Right cardiac atrium (tissue), 5 donors: ENCODE data around the gene CPPED1. TPM values are rescaled to one million over a fixed set of nuclear protein-coding genes. Genes with fewer than 3 reads are reported as not detected.
A peak's percentile ranks its signal among the peaks of the same experiment; 100 is the strongest.

Source experiments
- ATAC-seq, 2 donors: fragments of 200-7000 bp; cut with Tn5 transposase; one replicate each; pipeline versions ENCODE4 v1.8.0 to v1.9.1; 2020; ENCODE audit warnings: moderate library complexity in 2 of 2, mild to moderate bottlenecking in 1 of 2
- DNase-seq, 3 donors: peaks; one replicate each; pipeline ENCODE4 v3.0.0-alpha.2; 2020
- H3K27ac ChIP-seq: one replicate; pipeline ENCODE4 v1.5.1; 2013; ENCODE audit warnings: mild to moderate bottlenecking, low read length, control low read depth, moderate library complexity
- H3K27me3 ChIP-seq: one replicate; pipeline ENCODE4 v1.6.1; 2013; ENCODE audit not compliant: control insufficient read depth, insufficient read depth
- H3K4me1 ChIP-seq: one replicate; pipeline ENCODE4 v1.6.1; 2013; ENCODE audit warnings: low read length; ENCODE audit not compliant: control insufficient read depth, insufficient read depth
- H3K4me3 ChIP-seq: one replicate; pipeline ENCODE4 v1.5.1; 2013; ENCODE audit warnings: low read length, control low read depth
- H3K9me3 ChIP-seq: one replicate; pipeline ENCODE4 v1.6.1; 2013; ENCODE audit warnings: low read length; ENCODE audit not compliant: control insufficient read depth
- WGBS: extraction: QIAGEN DNeasy Blood & Tissue Kit; methylation state at CpG from one replicate; pipeline ENCODE4 v1.1.7; 2013; 5-methylcytosine and 5-hydroxymethylcytosine counted together
- intact Hi-C, 4 donors: fragments of 100-400 bp; cut with DNase I; formaldehyde crosslinking; loops; one replicate each; pipeline versions ENCODE4 v1.11.0 to v1.14.0; 2022 to 2023
- polyA plus RNA-seq: library from polyadenylated mRNA; stranded (reverse); fragments of 200-250 nt; gene quantifications from one replicate; pipeline ENCODE4 v1.2.3, GENCODE V29; 2013
- total RNA-seq, 4 donors: library from RNA; stranded (reverse); fragmentation: NEBNext Ultra II Directional; extraction: Animal tissue kit (Norgen Biotek cat#: 25700); gene quantifications; one replicate each; pipeline ENCODE4 v1.2.1, GENCODE V29; 2021
- donor health status: healthy with polysubstance abuse.
- donor health status: DM: no; HTN: yes; CAD: no.
- donor health status: DM: no; HTN: no; CAD: no.
- donor health status: DM: no; HTN: yes; CAD: no; lungs with severe emphysema.
- donor health status: DM: yes; HTN: yes; CAD: no.

Gene CPPED1
- total and polyA plus RNA-seq, 5 donors, result 6.5 to 13.0 (median 11.7) TPM

DNA sequence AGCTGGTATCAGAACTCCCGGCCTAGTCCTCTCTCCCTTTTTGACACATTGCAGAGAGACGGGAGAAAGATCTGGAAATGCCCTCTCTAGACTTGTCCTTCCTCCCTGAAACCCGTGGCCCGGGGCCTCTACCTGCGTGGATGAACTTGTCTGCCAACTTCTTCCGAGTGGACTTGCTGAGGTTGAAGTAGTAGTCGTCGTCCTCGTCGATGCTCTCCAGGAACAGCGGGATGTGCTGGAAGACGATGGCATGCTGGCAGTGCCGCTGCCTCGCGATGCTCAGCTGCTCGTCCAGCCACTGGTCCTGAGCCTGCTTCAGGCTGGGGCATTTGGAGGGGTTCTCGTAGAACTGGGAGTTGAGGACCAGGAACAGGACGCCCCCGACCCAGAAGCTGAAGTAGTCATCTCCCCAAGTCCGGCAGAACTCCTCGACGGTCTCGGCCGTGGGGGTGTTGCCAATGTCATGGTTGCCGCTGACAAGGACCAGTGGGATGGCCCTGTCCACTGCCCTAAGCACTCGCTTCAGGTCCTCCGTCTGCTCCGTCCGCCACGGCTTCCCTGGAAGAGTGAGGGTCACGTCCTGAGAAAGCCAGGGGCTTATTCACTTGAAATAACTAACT lies 99.1 kb downstream of the CPPED1 start:
- Histone ChIP-seq H3K27me3 (no peaks in the 10 kb centered on the region), H3K27ac (no peak overlapping the region), H3K4me1 (no peaks in the 10 kb centered on the region), H3K4me3 (no peak overlapping the region), H3K9me3 (no peaks in the 10 kb centered on the region)
- intact Hi-C loops, result no loop called here
- ATAC-seq (no peak), DNase-seq (no peak)
- WGBS, result 95% methylated on average over 31 of the region's 31 CpGs

DNA sequence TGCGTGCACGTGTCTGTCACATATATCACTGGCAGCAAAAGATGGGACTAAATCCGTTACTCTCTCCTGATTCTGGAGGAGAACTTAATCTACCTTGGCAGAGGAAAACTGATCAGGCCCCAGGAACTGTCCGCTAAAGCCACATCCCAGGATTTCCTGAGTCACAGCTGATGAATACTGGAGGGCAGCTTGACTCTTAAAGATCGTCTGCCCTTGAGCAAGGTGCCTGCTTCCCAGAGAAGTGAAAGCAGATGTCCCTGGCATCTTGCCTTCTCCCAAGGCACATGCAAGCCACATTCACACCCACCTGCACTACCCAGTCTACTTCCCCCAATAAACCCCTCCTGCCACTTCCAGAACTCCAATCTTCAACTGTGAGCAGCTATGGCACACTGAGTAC lies 99.8 kb downstream of the CPPED1 start:
- H3K4me3 ChIP-seq, result no peak overlapping the region
- DNase-seq, result no peak
- no peaks in the 10 kb centered on the region for H3K4me1 ChIP-seq
- WGBS, result 78% methylated on average over 5 of the region's 5 CpGs
- ATAC-seq, result no peak
- intact Hi-C loops, result no loop called here
- H3K27ac ChIP-seq, result no peak overlapping the region
- no peaks in the 10 kb centered on the region for H3K9me3 ChIP-seq
- H3K27me3 ChIP-seq, result no peaks in the 10 kb centered on the region

GRCh38 chr16:12700161-12700560 lies 103.5 kb downstream of the CPPED1 start:
- H3K9me3 ChIP-seq, result no peaks in the 10 kb centered on the region
- WGBS, result 93% methylated on average over 3 of the region's 3 CpGs
- no peaks in the 10 kb centered on the region for H3K4me1 ChIP-seq
- intact Hi-C loops, result no loop called here
- H3K4me3 ChIP-seq, result no peak overlapping the region
- ATAC-seq (no peak), DNase-seq (no peak)
- no peaks in the 10 kb centered on the region for H3K27me3 ChIP-seq
- H3K27ac ChIP-seq, result no peak overlapping the region

DNA sequence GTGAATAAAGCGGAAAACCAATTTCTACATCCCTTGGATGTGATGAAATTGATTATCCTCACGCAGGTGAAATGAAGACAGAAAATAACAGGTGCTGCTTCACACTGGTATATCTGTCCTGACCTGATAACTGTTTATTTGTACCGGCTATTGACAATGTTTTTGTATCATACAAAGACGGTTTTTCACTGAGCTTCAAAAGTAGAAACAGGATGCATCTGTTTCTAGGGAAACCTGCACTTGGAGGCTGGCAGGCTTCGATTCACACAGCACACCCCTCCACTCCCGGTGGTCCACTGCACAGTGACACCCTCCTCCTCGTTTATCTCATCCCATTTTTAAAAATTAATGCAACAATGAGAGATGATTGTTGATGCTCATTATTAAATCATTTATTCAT lies 104.5 kb downstream of the CPPED1 start:
- WGBS, result 66% methylated on average over 7 of the region's 7 CpGs
- intact Hi-C loops, result no loop called here
- no peaks in the 10 kb centered on the region for H3K27me3 ChIP-seq
- no peak for ATAC-seq
- no peak overlapping the region for H3K4me3 ChIP-seq
- no peak for DNase-seq
- H3K4me1 ChIP-seq, result no peaks in the 10 kb centered on the region
- no peak overlapping the region for H3K27ac ChIP-seq
- H3K9me3 ChIP-seq, result no peaks in the 10 kb centered on the region

DNA sequence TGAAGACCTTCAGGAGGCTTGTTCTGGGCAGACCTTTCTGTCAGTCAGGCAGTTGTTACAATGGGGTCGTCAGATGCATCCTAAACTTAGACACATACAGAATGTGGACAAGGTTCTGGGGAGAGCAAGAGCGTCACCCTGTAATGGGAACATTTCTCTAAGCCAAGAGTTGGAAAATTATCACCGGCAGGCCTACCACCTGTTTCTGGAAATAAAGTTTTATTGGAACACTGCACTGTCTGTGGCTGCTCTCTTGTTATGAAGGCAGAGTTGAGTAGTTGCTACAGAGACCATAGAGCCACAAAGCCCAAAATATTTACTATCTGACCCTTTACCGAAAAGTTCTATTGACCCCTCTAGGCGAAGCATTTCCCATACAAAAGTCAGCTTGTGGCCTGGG lies 106.2 kb downstream of the CPPED1 start:
- intact Hi-C loops, result no loop called here
- Histone ChIP-seq H3K27me3 (no peaks in the 10 kb centered on the region), H3K4me3 (no peak overlapping the region), H3K9me3 (no peaks in the 10 kb centered on the region), H3K27ac (no peak overlapping the region), H3K4me1 (no peaks in the 10 kb centered on the region)
- 89% methylated on average over 5 of the region's 5 CpGs for WGBS
- DNase-seq (no peak), ATAC-seq (no peak)

DNA sequence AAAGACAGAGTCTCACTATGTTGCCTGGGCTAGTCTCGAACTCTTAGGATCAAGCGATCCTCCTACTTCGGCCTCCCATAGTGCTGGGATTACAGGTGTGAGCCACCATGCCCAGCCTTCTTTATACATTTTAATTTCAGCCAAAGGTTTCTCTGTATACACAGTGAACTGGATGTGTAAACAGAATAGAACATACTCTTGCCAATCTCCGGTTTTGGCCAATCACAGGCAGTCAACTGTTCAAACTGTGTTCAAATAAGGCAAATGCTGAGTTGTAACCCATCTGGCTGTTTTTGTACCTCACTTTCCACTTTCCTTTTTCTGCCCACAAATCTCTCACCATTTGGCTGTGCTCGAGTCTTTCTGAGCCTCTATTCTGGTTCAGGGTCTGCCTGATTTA lies 108.2 kb downstream of the CPPED1 start:
- H3K4me3 ChIP-seq, result no peak overlapping the region
- H3K27ac ChIP-seq, result no peak overlapping the region
- intact Hi-C loops, result no loop called here
- H3K9me3 ChIP-seq, result no peaks in the 10 kb centered on the region
- DNase-seq (no peak), ATAC-seq (no peak)
- WGBS, result 95% methylated on average over 5 of the region's 5 CpGs
- H3K4me1 ChIP-seq, result no peaks in the 10 kb centered on the region
- no peaks in the 10 kb centered on the region for H3K27me3 ChIP-seq

GRCh38 chr16:12690024-12690423 lies 113.7 kb downstream of the CPPED1 start:
- H3K4me1 ChIP-seq, result no peaks in the 10 kb centered on the region
- WGBS, result 91% methylated on average over 5 of the region's 5 CpGs
- no peak for ATAC-seq
- intact Hi-C loops, result no loop called here
- H3K9me3 ChIP-seq, result no peaks in the 10 kb centered on the region
- no peaks in the 10 kb centered on the region for H3K27me3 ChIP-seq
- H3K27ac ChIP-seq, result no peak overlapping the region
- no peak for DNase-seq
- H3K4me3 ChIP-seq, result no peak overlapping the region

DNA sequence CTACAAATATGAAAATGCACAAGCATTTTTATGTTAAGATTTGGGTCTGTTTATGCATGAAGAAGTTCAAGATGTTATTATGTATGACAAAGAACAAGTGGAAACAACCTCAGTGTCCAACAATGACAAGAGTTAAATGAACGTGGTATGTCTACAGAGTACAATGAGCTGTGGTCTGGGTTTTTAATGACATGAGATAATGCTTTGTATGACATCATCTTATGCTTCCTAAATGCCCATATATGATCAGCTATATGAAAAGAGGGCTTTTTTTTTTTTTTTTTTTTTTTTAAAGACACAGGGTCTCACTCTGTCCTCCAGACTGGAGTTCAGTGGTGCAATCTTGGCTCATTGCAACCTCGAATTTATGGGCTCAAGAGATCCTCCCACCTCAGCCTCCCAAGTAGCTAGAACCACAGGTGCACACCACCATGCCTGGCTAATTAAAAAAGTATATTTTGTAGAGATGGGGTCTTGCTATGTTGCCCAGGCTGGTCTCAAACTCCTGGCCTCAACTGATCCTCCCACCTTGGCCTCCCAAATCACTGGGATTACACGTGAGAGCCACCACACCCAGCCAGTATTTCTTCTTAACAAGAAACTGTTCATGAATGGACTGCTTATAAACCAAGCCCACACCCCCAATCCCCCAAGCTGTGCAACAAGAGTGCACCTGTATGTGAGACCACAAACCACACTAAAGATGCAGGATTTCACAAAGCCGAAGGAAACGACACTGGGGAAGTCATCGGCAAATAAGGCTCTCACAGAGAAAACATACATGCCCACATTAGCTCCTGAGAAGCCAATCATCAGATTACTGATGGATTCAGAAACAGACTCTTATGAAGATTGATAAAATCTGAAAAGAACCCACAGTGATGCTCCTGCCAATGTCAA lies 114.5 kb downstream of the CPPED1 start:
- ATAC-seq (no peak), DNase-seq (no peak)
- intact Hi-C loops, result no loop called here
- Histone ChIP-seq H3K9me3 (no peaks in the 10 kb centered on the region), H3K4me1 (no peaks in the 10 kb centered on the region), H3K27me3 (no peaks in the 10 kb centered on the region), H3K4me3 (no peak overlapping the region), H3K27ac (no peak overlapping the region)
- WGBS, result 82% methylated on average over 6 of the region's 6 CpGs

DNA sequence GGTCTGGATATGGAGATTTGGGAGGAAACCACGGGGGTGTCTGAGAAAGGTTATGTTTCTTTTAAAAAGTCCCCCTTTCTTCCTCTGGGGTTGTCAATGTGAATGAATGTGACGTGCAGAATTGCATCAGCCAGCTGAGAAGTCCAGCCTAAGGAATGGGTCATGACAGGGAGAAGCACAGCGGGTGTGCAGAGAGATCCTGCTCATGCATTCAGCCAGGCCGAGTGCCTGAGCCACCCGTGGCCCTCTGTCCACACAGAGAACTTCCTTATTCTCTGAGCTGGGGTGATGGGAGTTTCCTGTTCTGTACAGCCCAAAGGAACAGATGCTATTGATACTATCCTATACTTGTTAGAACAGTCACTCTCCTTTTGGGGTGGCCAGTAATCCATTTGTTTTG lies 117.9 kb downstream of the CPPED1 start:
- Histone ChIP-seq H3K9me3 (no peaks in the 10 kb centered on the region), H3K27ac (no peak overlapping the region), H3K4me3 (no peak overlapping the region), H3K4me1 (no peaks in the 10 kb centered on the region), H3K27me3 (no peaks in the 10 kb centered on the region)
- peak in 1 of 3 donors; percentile 48 for DNase-seq
- WGBS, result 58% methylated on average over 5 of the region's 5 CpGs
- ATAC-seq, result peak in 1 of 2 donors; percentile 22
- intact Hi-C loops, result no loop called here

GRCh38 chr16:12682432-12683165 lies 121.1 kb downstream of the CPPED1 start:
- 74% methylated on average over 11 of the region's 11 CpGs for WGBS
- intact Hi-C loops, result no loop called here
- H3K9me3 ChIP-seq, result no peaks in the 10 kb centered on the region
- no peak overlapping the region for H3K27ac ChIP-seq
- H3K27me3 ChIP-seq, result no peaks in the 10 kb centered on the region
- DNase-seq, result no peak
- ATAC-seq, result no peak
- H3K4me1 ChIP-seq, result no peaks in the 10 kb centered on the region
- H3K4me3 ChIP-seq, result no peak overlapping the region

DNA sequence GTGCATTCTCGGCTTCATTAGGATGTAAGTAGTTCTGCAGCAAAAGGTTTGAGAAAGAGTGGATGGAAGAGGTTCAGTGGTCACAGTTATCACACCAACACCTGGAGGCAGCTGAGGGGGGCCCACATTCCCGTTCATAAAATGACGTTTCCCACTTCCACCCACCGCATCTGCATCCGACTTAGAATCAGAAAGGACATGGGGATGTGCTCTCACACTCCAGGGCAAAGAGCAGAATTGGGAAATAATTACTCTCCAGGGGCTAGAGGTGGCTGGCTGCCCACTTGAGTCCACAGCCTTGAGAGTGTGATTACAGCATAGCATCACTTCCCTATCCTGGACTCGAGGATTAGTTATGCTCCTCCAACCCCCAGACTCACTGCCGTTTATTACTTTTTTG lies 122.0 kb downstream of the CPPED1 start:
- H3K27me3 ChIP-seq, result no peaks in the 10 kb centered on the region
- WGBS, result 42% methylated on average over 7 of the region's 7 CpGs
- intact Hi-C loops, result no loop called here
- H3K4me1 ChIP-seq, result no peaks in the 10 kb centered on the region
- DNase-seq (peak in 2 of 3 donors; percentile 27 to 42), ATAC-seq (no peak)
- H3K27ac ChIP-seq, result no peak overlapping the region
- H3K9me3 ChIP-seq, result no peaks in the 10 kb centered on the region
- H3K4me3 ChIP-seq, result no peak overlapping the region
